HFFc6 (cell line): ENCODE results near the gene ETV3L. TPM values are rescaled to one million over a fixed set of nuclear protein-coding genes. Genes with fewer than 3 reads are reported as not detected.
A peak's percentile ranks its signal among the peaks of the same experiment; 100 is the strongest.

ENCODE experiments used
- DNase-seq: peaks from one replicate; pipeline ENCODE4 v3.0.0-alpha.2; 2018
- H3K27ac Mint-ChIP-seq: 2 replicates; pipeline ENCODE4 v1.8.0; 2020; ENCODE audit warnings: mild to moderate bottlenecking, mixed read lengths
- H3K27me3 Mint-ChIP-seq: 2 replicates; pipeline ENCODE4 v1.8.0; 2021; ENCODE audit warnings: mild to moderate bottlenecking, moderate library complexity, mixed read lengths; ENCODE audit not compliant: insufficient read depth
- H3K36me3 Mint-ChIP-seq: 2 replicates; pipeline ENCODE4 v1.8.0; 2021; ENCODE audit warnings: low read depth, mixed read lengths
- H3K4me1 Mint-ChIP-seq: 2 replicates; pipeline ENCODE4 v1.8.0; 2020; ENCODE audit warnings: low read depth, mixed read lengths
- H3K4me3 Mint-ChIP-seq: 2 replicates; pipeline ENCODE4 v1.8.0; 2020; ENCODE audit warnings: mild to moderate bottlenecking, moderate library complexity, mixed read lengths
- H3K9me3 Mint-ChIP-seq: 2 replicates; pipeline ENCODE4 v1.8.0; 2020; ENCODE audit warnings: mild to moderate bottlenecking, mixed read lengths
- CTCF ChIP-seq: fragments of 200-600 bp; sonication (generic); IDR thresholded peaks from 2 replicates; pipeline ENCODE4 v1.5.0; 2021; ENCODE audit warnings: antibody characterized with exemption, mild to moderate bottlenecking
- total RNA-seq, 6 experiments: library from RNA; stranded (reverse); fragmentation: NEBNext Ultra II Directional; extraction: Animal tissue kit (Norgen Biotek cat#: 25700); gene quantifications; 2 replicates in 1 of 6; 3 replicates in 5 of 6; pipeline ENCODE4 v1.2.3, GENCODE V29; 2021

Gene ETV3L
- total RNA-seq, 6 experiments from 2014 or later, result not detected

DNA sequence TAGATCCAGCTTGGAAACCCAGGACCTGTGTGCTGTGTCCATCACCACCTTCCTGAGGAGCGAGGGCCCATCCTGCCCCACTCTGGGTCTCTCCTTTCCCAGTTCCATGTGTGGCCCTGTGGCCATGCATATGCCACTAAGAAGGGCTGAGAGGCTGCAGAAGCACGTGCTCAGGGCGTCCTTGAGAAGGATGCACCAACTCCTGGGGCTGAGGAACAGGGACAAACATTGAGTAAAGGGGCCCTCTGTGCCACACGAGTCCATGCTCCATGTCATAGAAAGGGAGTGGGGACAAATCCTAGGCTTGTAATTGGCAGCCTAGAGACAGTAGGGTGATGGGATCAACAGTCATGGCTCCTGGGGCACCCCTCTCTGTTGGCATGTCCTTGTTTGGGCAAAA, 8.4 kb downstream of the ETV3L start:
- peaks cover 15% of the 10 kb centered on the region for H3K27me3 Mint-ChIP-seq
- DNase-seq, result no peak
- H3K4me3 Mint-ChIP-seq, result no peak overlapping the region
- TF ChIP-seq CTCF, result no peak
- no peak overlapping the region for H3K27ac Mint-ChIP-seq
- H3K36me3 Mint-ChIP-seq, result no peaks in the 10 kb centered on the region
- no peaks in the 10 kb centered on the region for H3K9me3 Mint-ChIP-seq
- peaks cover 8% of the 10 kb centered on the region for H3K4me1 Mint-ChIP-seq

DNA sequence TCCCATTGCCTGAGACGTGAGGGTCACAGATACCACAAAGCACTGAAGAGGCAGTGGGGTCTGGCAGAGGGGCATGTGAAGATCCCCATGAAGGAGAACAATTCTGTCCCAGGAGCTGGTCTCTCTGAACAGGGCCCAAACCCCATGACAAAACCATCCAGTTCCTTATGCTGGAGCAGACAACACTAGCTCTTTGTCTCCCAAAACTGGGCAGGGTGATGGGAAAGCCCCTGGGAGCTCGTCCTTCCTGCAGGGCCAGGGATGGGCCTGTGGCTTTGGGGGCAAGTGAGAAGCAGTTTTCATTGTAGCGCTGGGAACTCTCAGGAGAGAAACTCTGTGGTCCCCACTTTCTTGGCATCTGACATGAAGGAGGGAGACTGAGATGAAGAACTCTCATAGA, 8.8 kb downstream of the ETV3L start:
- Mint-ChIP-seq H3K4me1 (peaks cover 8% of the 10 kb centered on the region), H3K27me3 (peaks cover 11% of the 10 kb centered on the region), H3K4me3 (no peak overlapping the region), H3K27ac (no peak overlapping the region), H3K9me3 (no peaks in the 10 kb centered on the region), H3K36me3 (no peaks in the 10 kb centered on the region)
- TF ChIP-seq CTCF, result no peak
- no peak for DNase-seq

DNA sequence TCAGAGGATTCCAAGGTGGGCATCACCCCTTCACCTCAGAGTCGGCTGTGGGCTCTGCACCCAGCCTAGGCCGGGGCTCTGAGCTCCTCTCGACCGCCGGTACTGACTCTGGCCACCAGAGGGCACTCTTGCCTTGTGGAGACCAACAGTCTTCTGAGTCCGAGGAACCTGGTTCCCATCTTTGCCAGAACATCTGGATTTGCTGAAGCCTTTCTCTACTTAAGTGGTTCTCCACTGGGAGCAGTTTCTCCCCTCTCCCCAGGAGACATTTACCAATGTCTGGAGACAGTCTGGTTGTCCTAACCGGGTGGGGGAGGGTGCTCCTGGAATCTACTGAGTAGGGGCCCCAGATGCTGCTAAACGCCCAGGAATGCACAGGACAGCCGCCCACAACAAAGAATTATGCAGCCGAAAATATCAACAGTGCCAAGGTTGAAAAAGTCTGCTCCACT, 9.4 kb downstream of the ETV3L start:
- no peak overlapping the region for H3K27ac Mint-ChIP-seq
- TF ChIP-seq CTCF, result peak; percentile 99
- no peaks in the 10 kb centered on the region for H3K36me3 Mint-ChIP-seq
- DNase-seq, result peak; percentile 71
- peak overlapping the region; percentile 53; the same call in 1 of the 2 replicates for H3K4me3 Mint-ChIP-seq
- peaks cover 11% of the 10 kb centered on the region for H3K27me3 Mint-ChIP-seq
- H3K9me3 Mint-ChIP-seq, result no peaks in the 10 kb centered on the region
- H3K4me1 Mint-ChIP-seq, result peaks cover 8% of the 10 kb centered on the region

DNA sequence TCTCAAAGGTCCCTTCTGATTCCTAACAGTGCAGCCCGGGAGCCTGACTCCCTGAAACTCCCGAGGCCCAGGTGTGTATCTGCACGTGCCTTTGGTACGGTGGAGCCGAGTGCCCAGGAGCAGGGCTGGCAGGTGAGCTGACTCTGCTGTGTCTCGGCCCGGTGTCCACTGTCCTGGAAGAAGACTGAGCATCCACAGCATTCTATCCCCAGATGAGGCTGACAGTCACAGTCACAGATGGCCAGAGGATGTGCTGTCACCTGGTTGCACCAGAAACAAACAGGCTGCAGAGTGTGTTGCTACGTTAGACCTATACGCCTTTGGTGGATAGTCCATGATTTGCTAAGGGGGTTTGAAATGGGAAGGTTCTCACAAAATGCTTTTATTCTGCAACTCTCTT, 9.8 kb downstream of the ETV3L start:
- H3K4me1 Mint-ChIP-seq, result peaks cover 8% of the 10 kb centered on the region
- no peaks in the 10 kb centered on the region for H3K9me3 Mint-ChIP-seq
- TF ChIP-seq CTCF, result no peak
- H3K27me3 Mint-ChIP-seq, result peaks cover 11% of the 10 kb centered on the region
- H3K4me3 Mint-ChIP-seq, result no peak overlapping the region
- no peak overlapping the region for H3K27ac Mint-ChIP-seq
- no peak for DNase-seq
- no peaks in the 10 kb centered on the region for H3K36me3 Mint-ChIP-seq

GRCh38 chr1:157088607-157089006, 11.0 kb downstream of the ETV3L start:
- no peak overlapping the region for H3K27ac Mint-ChIP-seq
- no peak overlapping the region for H3K4me3 Mint-ChIP-seq
- H3K27me3 Mint-ChIP-seq, result peaks cover 15% of the 10 kb centered on the region
- no peak for DNase-seq
- H3K9me3 Mint-ChIP-seq, result no peaks in the 10 kb centered on the region
- peaks cover 8% of the 10 kb centered on the region for H3K4me1 Mint-ChIP-seq
- TF ChIP-seq CTCF, result no peak
- H3K36me3 Mint-ChIP-seq, result no peaks in the 10 kb centered on the region

DNA sequence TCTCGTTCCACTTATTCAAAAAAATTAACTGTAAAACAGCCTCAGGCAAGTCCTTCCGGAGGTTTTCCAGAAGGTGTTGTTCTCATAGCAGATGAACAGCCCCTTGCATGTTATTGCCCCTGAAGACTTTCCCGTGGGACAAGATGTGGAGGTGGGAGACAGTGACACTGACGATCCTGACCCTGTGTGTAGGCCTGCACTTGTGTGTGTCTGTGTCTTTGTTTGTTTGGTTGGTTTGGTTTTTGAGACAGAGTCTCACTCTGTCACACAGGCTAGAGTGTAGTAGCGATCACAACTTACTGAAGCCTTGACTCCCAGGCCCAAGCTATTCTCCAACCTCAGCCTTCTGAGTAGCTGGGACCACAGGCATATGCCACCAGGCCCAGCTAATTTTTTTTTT, 12.6 kb downstream of the ETV3L start:
- TF ChIP-seq CTCF, result no peak
- no peaks in the 10 kb centered on the region for H3K36me3 Mint-ChIP-seq
- peaks cover 19% of the 10 kb centered on the region for H3K27me3 Mint-ChIP-seq
- H3K9me3 Mint-ChIP-seq, result no peaks in the 10 kb centered on the region
- no peak overlapping the region for H3K27ac Mint-ChIP-seq
- no peak overlapping the region for H3K4me3 Mint-ChIP-seq
- DNase-seq, result no peak
- H3K4me1 Mint-ChIP-seq, result peaks cover 8% of the 10 kb centered on the region
